CD14-positive monocyte (primary cell): Measurements from ENCODE around the gene TRUB1. TPM values are rescaled to one million over a fixed set of nuclear protein-coding genes. Genes with fewer than 3 reads are reported as not detected.

Experiments used
- DNase-seq, 3 donors: peaks; one replicate each; pipeline ENCODE4 v3.0.0-alpha.2; 2011 to 2022
- H2AFZ ChIP-seq: 2 replicates; pipeline ENCODE4 v1.6.0; 2012; ENCODE audit warnings: mild to moderate bottlenecking, low read depth, low read length, inconsistent platforms; ENCODE audit not compliant: insufficient read depth, poor library complexity, severe bottlenecking
- H3K27ac ChIP-seq, 2 donors: 1 replicate in 1 of 2; 2 replicates in 1 of 2; pipeline ENCODE4 v1.5.1; 2012 to 2013; ENCODE audit warnings: low read length in 2 of 2, control low read depth in 1 of 2, inconsistent platforms in 1 of 2, low read depth in 1 of 2, mild to moderate bottlenecking in 1 of 2
- H3K27me3 ChIP-seq, 2 donors: one replicate each; pipeline versions ENCODE4 v1.6.0 to v1.6.1; 2011 to 2013; ENCODE audit warnings: low read length in 2 of 2; ENCODE audit not compliant: control insufficient read depth in 2 of 2, insufficient read depth in 2 of 2
- H3K36me3 ChIP-seq, 2 donors: replicated peaks in 1 of 2; 1 replicate in 1 of 2; 2 replicates in 1 of 2; pipeline versions ENCODE4 v1.5.1 to v1.6.1; 2012 to 2013; ENCODE audit warnings: low read length in 2 of 2, control low read depth in 1 of 2, inconsistent platforms in 1 of 2, mild to moderate bottlenecking in 1 of 2; ENCODE audit not compliant: insufficient read depth in 2 of 2, control insufficient read depth in 1 of 2
- H3K4me1 ChIP-seq, 2 donors: 1 replicate in 1 of 2; 2 replicates in 1 of 2; pipeline versions ENCODE4 v1.5.1 to v1.6.1; 2012 to 2013; ENCODE audit warnings: low read length in 2 of 2, control low read depth in 1 of 2, inconsistent platforms in 1 of 2, mild to moderate bottlenecking in 1 of 2, moderate library complexity in 1 of 2; ENCODE audit not compliant: insufficient read depth in 2 of 2, control insufficient read depth in 1 of 2
- H3K4me2 ChIP-seq: replicated peaks from 2 replicates; pipeline ENCODE3; 2012; ENCODE audit warnings: low read length, moderate library complexity, mild to moderate bottlenecking; ENCODE audit not compliant: poor library complexity, severe bottlenecking; ENCODE audit errors: extremely low read depth
- H3K4me3 ChIP-seq, 3 experiments: fragments of 200-600 bp in 1 of 3; sonication (generic) in 1 of 3; replicated peaks in 1 of 3; 1 replicate in 2 of 3; 2 replicates in 1 of 3; pipeline ENCODE4 v1.5.1; 2011 to 2013; ENCODE audit warnings: low read length in 3 of 3, mild to moderate bottlenecking in 3 of 3, control low read depth in 2 of 3, low read depth in 2 of 3, inconsistent platforms in 1 of 3, moderate library complexity in 1 of 3
- H3K79me2 ChIP-seq: 2 replicates; pipeline ENCODE4 v1.6.0; 2012; ENCODE audit warnings: mild to moderate bottlenecking, control low read depth, inconsistent platforms, low read length, moderate library complexity; ENCODE audit not compliant: insufficient read depth
- H3K9ac ChIP-seq: 2 replicates; pipeline ENCODE4 v1.6.0; 2017; ENCODE audit warnings: low read length, mild to moderate bottlenecking; ENCODE audit not compliant: insufficient read depth, poor library complexity, severe bottlenecking
- H3K9me3 ChIP-seq, 2 donors: replicated peaks in 1 of 2; 1 replicate in 1 of 2; 2 replicates in 1 of 2; pipeline versions ENCODE4 v1.5.1 to v1.6.1; 2012 to 2013; ENCODE audit warnings: low read length in 2 of 2, control low read depth in 1 of 2; ENCODE audit not compliant: control insufficient read depth in 1 of 2, insufficient read depth in 1 of 2
- H4K20me1 ChIP-seq: 2 replicates; pipeline ENCODE4 v1.6.0; 2012; ENCODE audit warnings: mild to moderate bottlenecking, low read length, control low read depth, moderate library complexity; ENCODE audit not compliant: insufficient read depth
- H3K27ac Mint-ChIP-seq, 7 donors: one replicate each; pipeline ENCODE4 v1.8.0; 2020; ENCODE audit warnings: mild to moderate bottlenecking in 7 of 7, mixed read lengths in 7 of 7, moderate library complexity in 6 of 7, inconsistent platforms in 2 of 7
- H3K27me3 Mint-ChIP-seq, 3 donors: one replicate each; pipeline ENCODE4 v1.8.0; 2021 to 2022; ENCODE audit warnings: low read depth in 3 of 3, mild to moderate bottlenecking in 3 of 3, mixed read lengths in 3 of 3, moderate library complexity in 3 of 3, inconsistent platforms in 1 of 3
- H3K36me3 Mint-ChIP-seq, 2 donors: one replicate each; pipeline ENCODE4 v1.8.0; 2020; ENCODE audit warnings: mixed read lengths in 2 of 2, inconsistent platforms in 1 of 2, mild to moderate bottlenecking in 1 of 2
- H3K4me1 Mint-ChIP-seq: one replicate; pipeline ENCODE4 v1.8.0; 2020; ENCODE audit warnings: mild to moderate bottlenecking, mixed read lengths
- H3K4me3 Mint-ChIP-seq, 2 donors: one replicate each; pipeline ENCODE4 v1.8.0; 2020; ENCODE audit warnings: mild to moderate bottlenecking in 2 of 2, mixed read lengths in 2 of 2, moderate library complexity in 1 of 2
- H3K9me3 Mint-ChIP-seq, 7 donors: one replicate each; pipeline ENCODE4 v1.8.0; 2020 to 2022; ENCODE audit warnings: mixed read lengths in 7 of 7, mild to moderate bottlenecking in 6 of 7, moderate library complexity in 6 of 7, inconsistent platforms in 2 of 7
- CTCF ChIP-seq: fragments of 200-600 bp; IDR thresholded peaks from one replicate; pipeline ENCODE4 v1.8.0; 2022; ENCODE audit warnings: antibody characterized with exemption, mild to moderate bottlenecking
- WGBS: methylation state at CpG from one replicate; pipeline ENCODE4 v1.1.5; 2013; ENCODE audit warnings: missing lambda C conversion rate; ENCODE audit not compliant: insufficient coverage; 5-methylcytosine and 5-hydroxymethylcytosine counted together
- intact Hi-C, 2 donors: fragments of 100-400 bp; cut with micrococcal nuclease; formaldehyde crosslinking; loops; one replicate each; pipeline versions ENCODE4 v1.15.0 to v1.15.1; 2023
- polyA plus RNA-seq, 3 donors: library from polyadenylated mRNA; depleted of rRNA in 1 of 3; unstranded in 2 of 3; stranded (reverse) in 1 of 3; fragments of 300-500 nt in 2 of 3; fragments of >200 nt in 1 of 3; fragmentation: Illumina TruSeq in 2 of 3; gene quantifications; 1 replicate in 2 of 3; 2 replicates in 1 of 3; pipeline ENCODE4 v1.2.3, GENCODE V29; 2012 to 2021

TRUB1 gene
- polyA plus RNA-seq, 3 donors, result 3.0 to 5.0 (median 3.3) TPM

- no peak for DNase-seq
- H3K79me2 ChIP-seq, result no peaks in the 10 kb centered on the region
- peaks cover 0 to 2% (median under 1%) of the 10 kb centered on the region in 7 donors for H3K9me3 Mint-ChIP-seq
- H3K9ac ChIP-seq, result no peak overlapping the region
- H3K27me3 Mint-ChIP-seq, result peaks cover 4 to 8% (median 5%) of the 10 kb centered on the region in 3 donors
- no CpG with 5 or more reads among the region's 3 CpGs for WGBS
- no peaks in the 10 kb centered on the region for H3K27me3 ChIP-seq
- H3K27ac Mint-ChIP-seq, result no peak overlapping the region
- no peaks in the 10 kb centered on the region for H3K4me1 ChIP-seq
- no peaks in the 10 kb centered on the region for H3K9me3 ChIP-seq
- no peak overlapping the region for H2AFZ ChIP-seq
- H3K4me3 Mint-ChIP-seq, result no peak overlapping the region
- TF ChIP-seq CTCF, result no peak
- no peaks in the 10 kb centered on the region for H3K36me3 ChIP-seq
- intact Hi-C loops, result no loop called here
- H3K4me3 ChIP-seq, result no peak overlapping the region
- H3K36me3 Mint-ChIP-seq, result no peaks in the 10 kb centered on the region
- H3K4me1 Mint-ChIP-seq, result no peaks in the 10 kb centered on the region
- no peak overlapping the region for H3K4me2 ChIP-seq
- H3K27ac ChIP-seq, result no peak overlapping the region
- no peaks in the 10 kb centered on the region for H4K20me1 ChIP-seq
Observed at GRCh38 chr10:114925587-114926586, 12.1 kb upstream of the TRUB1 start.

- Histone ChIP-seq H3K9ac (no peak overlapping the region), H3K4me1 (no peaks in the 10 kb centered on the region), H3K27me3 (no peaks in the 10 kb centered on the region), H3K9me3 (no peaks in the 10 kb centered on the region), H3K4me3 (no peak overlapping the region), H4K20me1 (no peaks in the 10 kb centered on the region), H3K79me2 (no peaks in the 10 kb centered on the region), H3K36me3 (no peaks in the 10 kb centered on the region), H3K4me2 (no peak overlapping the region), H3K27ac (no peak overlapping the region), H2AFZ (no peak overlapping the region)
- peaks cover 5 to 9% (median 9%) of the 10 kb centered on the region in 3 donors for H3K27me3 Mint-ChIP-seq
- no CpG with 5 or more reads among the region's 2 CpGs for WGBS
- no peak for DNase-seq
- H3K4me1 Mint-ChIP-seq, result no peaks in the 10 kb centered on the region
- H3K4me3 Mint-ChIP-seq, result no peak overlapping the region
- H3K27ac Mint-ChIP-seq, result no peak overlapping the region
- H3K36me3 Mint-ChIP-seq, result no peaks in the 10 kb centered on the region
- intact Hi-C loops, result no loop called here
- TF ChIP-seq CTCF, result no peak
- H3K9me3 Mint-ChIP-seq, result peaks cover 0 to 7% (median 4%) of the 10 kb centered on the region in 7 donors
Observed at GRCh38 chr10:114928818-114929217, 9.2 kb upstream of the TRUB1 start.
